ENCODE measurements around the gene CD177. TPM values are rescaled to one million over a fixed set of nuclear protein-coding genes. Genes with fewer than 3 reads are reported as not detected.
"Not testable (repeated sequence)": the region's sequence is repeated elsewhere in the genome, so short reads cannot be mapped to it uniquely, and the experiment has no call there.

CD177 gene
- total RNA-seq, 4 donors from 2014 or later = 0.42 to 4.3 (median 0.74) TPM

- intact Hi-C loops (cut with DNase I) = no loop called here
- H3K27ac ChIP-seq (replicated peaks in 1 of 4) = no peak overlapping the region
- H3K4me1 ChIP-seq = no peaks in the 10 kb centered on the region
- peaks cover 0 to 5% (median 0%) of the 10 kb centered on the region in 4 donors for H3K27me3 ChIP-seq
- no peak for DNase-seq (ENCODE audit: extremely low spot score)
- 66% methylated on average over 11 of the region's 11 CpGs for WGBS
- TF ChIP-seq POLR2A (IDR thresholded peaks at IDR 0.05; ENCODE audit: low read depth) (no peak), EP300 (IDR thresholded peaks at IDR 0.05) (no peak), POLR2AphosphoS5 (IDR thresholded peaks at IDR 0.05) (no peak)
- TF ChIP-seq, protein P1, sequence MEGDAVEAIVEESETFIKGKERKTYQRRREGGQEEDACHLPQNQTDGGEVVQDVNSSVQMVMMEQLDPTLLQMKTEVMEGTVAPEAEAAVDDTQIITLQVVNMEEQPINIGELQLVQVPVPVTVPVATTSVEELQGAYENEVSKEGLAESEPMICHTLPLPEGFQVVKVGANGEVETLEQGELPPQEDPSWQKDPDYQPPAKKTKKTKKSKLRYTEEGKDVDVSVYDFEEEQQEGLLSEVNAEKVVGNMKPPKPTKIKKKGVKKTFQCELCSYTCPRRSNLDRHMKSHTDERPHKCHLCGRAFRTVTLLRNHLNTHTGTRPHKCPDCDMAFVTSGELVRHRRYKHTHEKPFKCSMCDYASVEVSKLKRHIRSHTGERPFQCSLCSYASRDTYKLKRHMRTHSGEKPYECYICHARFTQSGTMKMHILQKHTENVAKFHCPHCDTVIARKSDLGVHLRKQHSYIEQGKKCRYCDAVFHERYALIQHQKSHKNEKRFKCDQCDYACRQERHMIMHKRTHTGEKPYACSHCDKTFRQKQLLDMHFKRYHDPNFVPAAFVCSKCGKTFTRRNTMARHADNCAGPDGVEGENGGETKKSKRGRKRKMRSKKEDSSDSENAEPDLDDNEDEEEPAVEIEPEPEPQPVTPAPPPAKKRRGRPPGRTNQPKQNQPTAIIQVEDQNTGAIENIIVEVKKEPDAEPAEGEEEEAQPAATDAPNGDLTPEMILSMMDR (IDR thresholded peaks at IDR 0.05) = no peak
- no peaks in the 10 kb centered on the region for H3K9me3 ChIP-seq
- H3K36me3 ChIP-seq = no peaks in the 10 kb centered on the region
- H3K4me3 ChIP-seq = no peak overlapping the region
Measured at GRCh38 chr19:43330726-43331434, 22.6 kb upstream of the CD177 start.

- Histone ChIP-seq H3K36me3 (no peaks in the 10 kb centered on the region), H3K27me3 (peaks cover 0 to 5% (median 0%) of the 10 kb centered on the region in 4 donors), H3K9me3 (no peaks in the 10 kb centered on the region), H3K4me1 (no peaks in the 10 kb centered on the region), H3K27ac (replicated peaks in 1 of 4) (no peak overlapping the region), H3K4me3 (no peak overlapping the region)
- 80% methylated on average over 4 of the region's 4 CpGs for WGBS
- intact Hi-C loops (cut with DNase I) = no loop called here
- DNase-seq (ENCODE audit: extremely low spot score) = no peak
- TF ChIP-seq EP300 (IDR thresholded peaks at IDR 0.05) (no peak), POLR2AphosphoS5 (IDR thresholded peaks at IDR 0.05) (no peak), POLR2A (IDR thresholded peaks at IDR 0.05; ENCODE audit: low read depth) (no peak)
- TF ChIP-seq, protein P1 (IDR thresholded peaks at IDR 0.05) = no peak
Measured at GRCh38 chr19:43331435-43332010, 22.0 kb upstream of the CD177 start.

GRCh38 chr19:43332058-43332922 is 21.2 kb upstream of the CD177 start:
- Histone ChIP-seq H3K4me1 (no peaks in the 10 kb centered on the region), H3K36me3 (no peaks in the 10 kb centered on the region), H3K9me3 (no peaks in the 10 kb centered on the region), H3K27ac (replicated peaks in 1 of 4) (no peak overlapping the region), H3K27me3 (peaks cover 0 to 6% (median 0%) of the 10 kb centered on the region in 4 donors), H3K4me3 (no peak overlapping the region)
- DNase-seq (ENCODE audit: extremely low spot score) = no peak
- no peak for TF ChIP-seq POLR2AphosphoS5 (IDR thresholded peaks at IDR 0.05)
- no peak for TF ChIP-seq EP300 (IDR thresholded peaks at IDR 0.05)
- no peak for TF ChIP-seq POLR2A (IDR thresholded peaks at IDR 0.05; ENCODE audit: low read depth)
- TF ChIP-seq, protein P1 (IDR thresholded peaks at IDR 0.05) = no peak
- intact Hi-C loops (cut with DNase I) = no loop called here
- WGBS = 83% methylated on average over 8 of the region's 10 CpGs

DNA sequence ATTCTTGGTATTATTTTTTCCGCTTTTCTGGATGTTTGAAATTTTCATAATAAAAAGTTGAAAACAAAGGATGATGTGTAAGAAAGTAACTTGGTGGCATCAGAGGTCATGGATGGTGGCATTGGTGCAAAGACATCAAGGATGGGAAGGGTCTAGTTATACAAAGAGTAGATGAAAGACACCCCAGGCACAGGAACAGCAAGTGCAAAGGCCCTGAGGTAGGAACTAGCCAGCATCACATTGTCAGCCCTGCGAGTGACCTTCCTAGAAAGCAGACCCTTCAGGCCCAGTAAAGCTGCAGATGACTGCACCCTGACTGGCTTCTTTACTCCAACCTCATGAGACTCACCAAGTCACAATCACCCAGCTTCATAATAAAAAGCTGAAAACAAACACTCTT is 17.0 kb upstream of the CD177 start:
- 98% methylated on average over 2 of the region's 2 CpGs for WGBS
- DNase-seq (ENCODE audit: extremely low spot score); H3K27ac ChIP-seq (replicated peaks in 1 of 4); H3K4me3 ChIP-seq; H3K9me3 ChIP-seq; H3K36me3 ChIP-seq; H3K4me1 ChIP-seq; intact Hi-C loops (cut with DNase I): not testable (repeated sequence)
- peaks cover 0 to 26% (median 0%) of the 10 kb centered on the region in 4 donors for H3K27me3 ChIP-seq

DNA sequence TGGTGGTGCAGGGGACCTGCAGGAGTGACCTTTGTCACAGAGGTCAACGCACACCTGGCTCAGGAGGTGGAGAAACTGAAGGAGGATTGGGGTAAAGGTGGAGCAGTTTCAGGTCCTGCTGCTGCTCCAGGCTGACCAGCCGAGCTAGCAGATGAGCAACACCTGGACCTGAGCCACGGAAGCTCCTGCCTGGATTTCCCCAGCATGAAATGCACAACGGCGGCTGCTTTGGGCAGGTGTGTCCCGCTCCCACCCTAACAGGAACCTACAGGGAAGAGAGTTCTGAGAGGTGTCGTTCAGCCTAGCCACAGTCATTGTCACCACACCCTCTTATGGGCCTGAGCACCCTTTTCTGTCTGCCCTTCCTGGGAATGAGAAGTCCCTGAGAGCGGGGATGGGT is 15.7 kb upstream of the CD177 start:
- H3K27me3 ChIP-seq = peaks cover 0 to 27% (median 0%) of the 10 kb centered on the region in 4 donors
- no peak overlapping the region for H3K4me3 ChIP-seq
- TF ChIP-seq, protein P1 (IDR thresholded peaks at IDR 0.05) = no peak
- TF ChIP-seq POLR2A (IDR thresholded peaks at IDR 0.05; ENCODE audit: low read depth) (no peak), POLR2AphosphoS5 (IDR thresholded peaks at IDR 0.05) (no peak), EP300 (IDR thresholded peaks at IDR 0.05) (no peak)
- no peaks in the 10 kb centered on the region for H3K36me3 ChIP-seq
- 84% methylated on average over 6 of the region's 8 CpGs for WGBS
- no peak for DNase-seq (ENCODE audit: extremely low spot score)
- H3K9me3 ChIP-seq = no peaks in the 10 kb centered on the region
- intact Hi-C loops (cut with DNase I) = no loop called here
- H3K4me1 ChIP-seq = no peaks in the 10 kb centered on the region
- H3K27ac ChIP-seq (replicated peaks in 1 of 4) = no peak overlapping the region
